GM18909 (cell line): ENCODE measurements around the gene APC2.

Experiments used
- ATAC-seq: cut with Tn5 transposase; IDR thresholded peaks from one replicate; pipeline ENCODE4 v1.9.1; 2021; ENCODE audit warnings: mild to moderate bottlenecking; ENCODE audit not compliant: unreplicated experiment, poor library complexity

The APC2 gene

DNA sequence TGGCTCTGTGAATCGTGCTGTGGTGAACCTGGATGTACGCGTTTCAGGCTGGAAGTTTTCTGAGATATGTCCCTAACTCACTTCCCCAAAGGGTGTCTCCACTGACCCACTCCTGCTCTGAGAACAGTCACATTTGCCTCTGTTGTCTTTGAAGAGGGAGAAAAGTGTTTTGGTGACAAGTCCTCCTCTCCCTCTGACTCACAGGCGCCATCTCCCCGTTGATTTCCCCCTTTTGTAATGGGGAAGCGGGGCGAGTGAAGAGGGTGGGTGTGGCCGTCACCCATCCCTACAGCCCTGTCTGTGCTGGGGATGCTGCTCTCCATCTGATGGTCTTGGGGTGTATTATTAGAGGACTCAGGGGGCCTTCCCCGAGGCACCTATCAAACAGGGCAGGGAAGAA lies 9.6 kb downstream of the APC2 start:
- no peak for ATAC-seq

DNA sequence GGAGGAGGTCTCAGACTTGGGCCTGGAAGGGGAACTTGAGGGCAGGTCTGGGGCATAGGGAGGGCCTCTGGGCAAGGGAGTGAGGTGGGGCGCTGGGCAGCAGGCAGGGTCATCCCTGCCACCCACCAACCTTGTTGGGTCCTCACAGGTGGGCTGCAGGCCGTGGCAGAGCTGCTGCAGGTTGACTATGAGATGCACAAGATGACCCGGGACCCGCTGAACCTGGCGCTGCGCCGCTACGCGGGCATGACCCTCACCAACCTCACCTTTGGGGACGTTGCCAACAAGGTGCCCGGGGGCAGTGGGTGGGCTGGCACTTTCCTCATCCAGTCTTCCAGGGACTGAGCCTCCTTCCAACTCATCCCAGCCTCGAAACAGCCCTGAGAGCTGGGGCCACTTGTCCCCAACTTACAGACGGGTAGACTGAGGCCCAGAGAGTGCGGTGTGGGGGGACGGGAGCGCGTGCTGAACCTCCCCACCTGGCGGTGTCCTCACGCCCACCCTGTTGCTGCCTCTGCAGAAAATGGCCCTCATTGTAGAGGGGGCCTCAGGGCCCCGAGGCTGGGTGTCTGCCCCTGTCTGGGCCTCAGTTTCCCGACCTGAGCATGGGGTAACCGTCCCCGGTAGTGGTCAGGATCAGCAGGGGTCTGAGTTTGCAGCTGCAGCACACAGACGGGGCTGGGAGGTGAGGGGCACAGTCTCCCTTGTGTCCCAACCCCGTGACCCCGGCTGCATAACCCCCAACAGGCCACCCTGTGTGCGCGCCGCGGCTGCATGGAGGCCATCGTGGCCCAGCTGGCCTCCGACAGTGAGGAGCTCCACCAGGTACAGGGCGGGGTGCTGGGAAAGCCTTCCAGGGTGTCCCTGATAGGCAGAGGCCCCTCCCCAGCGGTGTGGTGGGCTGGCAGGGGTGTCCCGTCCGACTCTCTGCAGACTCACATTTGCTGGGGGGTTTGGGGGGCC lies 10.4 kb downstream of the APC2 start:
- ATAC-seq = no peak

DNA sequence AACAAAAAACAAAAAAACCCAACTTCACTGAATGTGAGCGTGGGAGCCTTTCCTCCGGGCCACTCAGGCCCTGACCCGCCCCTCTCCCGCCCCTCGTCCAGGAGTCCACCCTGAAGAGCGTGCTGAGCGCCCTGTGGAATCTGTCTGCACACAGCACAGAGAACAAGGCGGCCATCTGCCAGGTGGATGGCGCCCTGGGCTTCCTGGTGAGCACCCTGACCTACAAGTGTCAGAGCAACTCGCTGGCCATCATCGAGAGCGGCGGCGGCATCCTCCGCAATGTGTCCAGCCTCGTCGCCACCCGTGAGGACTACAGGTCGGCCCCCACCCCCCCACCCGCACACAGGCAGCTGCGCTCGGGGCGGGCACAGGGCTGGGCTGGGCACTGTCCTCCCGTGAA lies 11.9 kb downstream of the APC2 start:
- no peak for ATAC-seq

DNA sequence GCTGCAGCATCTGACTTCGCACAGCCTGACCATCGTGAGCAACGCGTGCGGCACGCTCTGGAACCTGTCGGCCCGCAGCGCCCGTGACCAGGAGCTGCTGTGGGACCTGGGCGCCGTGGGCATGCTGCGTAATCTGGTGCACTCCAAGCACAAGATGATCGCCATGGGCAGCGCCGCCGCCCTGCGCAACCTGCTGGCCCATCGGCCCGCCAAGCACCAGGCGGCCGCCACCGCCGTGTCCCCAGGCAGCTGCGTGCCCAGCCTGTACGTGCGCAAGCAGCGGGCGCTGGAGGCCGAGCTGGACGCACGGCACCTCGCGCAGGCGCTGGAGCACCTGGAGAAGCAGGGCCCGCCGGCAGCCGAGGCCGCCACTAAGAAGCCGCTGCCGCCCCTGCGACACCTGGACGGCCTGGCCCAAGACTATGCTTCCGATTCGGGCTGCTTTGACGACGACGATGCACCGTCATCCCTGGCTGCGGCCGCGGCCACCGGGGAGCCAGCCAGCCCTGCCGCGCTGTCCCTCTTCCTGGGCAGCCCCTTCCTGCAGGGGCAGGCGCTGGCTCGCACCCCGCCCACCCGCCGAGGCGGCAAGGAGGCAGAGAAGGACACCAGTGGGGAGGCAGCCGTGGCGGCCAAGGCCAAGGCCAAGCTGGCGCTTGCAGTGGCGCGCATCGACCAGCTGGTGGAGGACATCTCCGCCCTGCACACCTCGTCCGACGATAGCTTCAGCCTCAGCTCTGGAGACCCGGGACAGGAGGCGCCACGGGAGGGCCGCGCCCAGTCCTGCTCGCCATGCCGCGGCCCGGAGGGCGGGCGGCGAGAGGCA lies 15.5 kb downstream of the APC2 start:
- no peak for ATAC-seq

DNA sequence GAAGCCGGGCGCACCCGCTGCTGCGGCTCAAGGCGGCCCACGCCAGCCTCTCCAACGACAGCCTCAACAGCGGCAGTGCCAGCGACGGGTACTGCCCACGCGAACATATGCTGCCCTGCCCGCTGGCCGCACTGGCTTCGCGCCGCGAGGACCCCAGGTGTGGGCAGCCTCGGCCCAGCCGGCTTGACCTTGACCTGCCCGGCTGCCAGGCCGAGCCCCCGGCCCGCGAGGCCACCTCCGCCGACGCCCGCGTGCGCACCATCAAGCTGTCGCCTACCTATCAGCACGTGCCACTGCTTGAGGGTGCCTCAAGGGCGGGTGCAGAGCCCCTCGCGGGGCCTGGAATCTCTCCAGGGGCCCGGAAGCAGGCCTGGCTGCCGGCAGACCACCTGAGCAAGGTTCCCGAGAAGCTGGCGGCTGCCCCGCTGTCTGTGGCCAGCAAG lies 16.1 kb downstream of the APC2 start:
- no peak for ATAC-seq

DNA sequence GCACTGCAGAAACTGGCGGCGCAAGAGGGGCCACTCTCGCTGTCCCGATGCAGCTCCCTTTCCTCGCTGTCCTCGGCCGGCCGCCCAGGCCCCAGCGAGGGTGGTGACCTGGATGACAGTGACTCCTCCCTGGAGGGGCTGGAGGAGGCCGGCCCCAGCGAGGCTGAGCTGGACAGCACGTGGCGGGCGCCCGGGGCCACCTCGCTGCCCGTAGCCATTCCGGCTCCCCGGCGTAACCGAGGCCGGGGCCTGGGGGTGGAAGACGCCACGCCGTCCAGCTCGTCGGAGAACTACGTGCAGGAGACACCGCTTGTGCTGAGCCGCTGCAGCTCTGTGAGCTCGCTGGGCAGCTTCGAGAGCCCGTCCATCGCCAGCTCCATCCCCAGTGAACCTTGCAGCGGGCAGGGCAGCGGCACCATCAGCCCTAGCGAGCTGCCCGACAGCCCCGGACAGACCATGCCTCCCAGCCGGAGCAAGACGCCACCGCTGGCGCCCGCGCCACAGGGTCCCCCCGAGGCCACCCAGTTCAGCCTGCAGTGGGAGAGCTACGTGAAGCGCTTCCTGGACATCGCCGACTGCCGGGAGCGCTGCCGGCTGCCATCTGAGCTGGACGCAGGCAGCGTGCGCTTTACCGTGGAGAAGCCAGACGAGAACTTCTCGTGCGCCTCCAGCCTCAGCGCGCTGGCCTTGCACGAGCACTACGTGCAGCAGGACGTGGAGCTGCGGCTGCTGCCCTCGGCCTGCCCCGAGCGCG lies 16.7 kb downstream of the APC2 start:
- no peak for ATAC-seq

DNA sequence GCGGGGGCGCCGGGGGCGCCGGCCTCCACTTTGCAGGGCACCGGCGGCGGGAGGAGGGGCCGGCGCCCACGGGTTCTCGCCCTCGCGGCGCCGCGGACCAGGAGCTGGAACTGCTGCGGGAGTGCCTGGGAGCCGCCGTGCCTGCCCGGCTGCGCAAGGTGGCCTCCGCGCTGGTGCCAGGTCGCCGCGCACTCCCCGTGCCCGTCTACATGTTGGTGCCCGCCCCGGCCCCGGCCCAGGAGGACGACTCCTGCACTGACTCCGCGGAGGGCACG lies 17.2 kb downstream of the APC2 start:
- no peak for ATAC-seq

DNA sequence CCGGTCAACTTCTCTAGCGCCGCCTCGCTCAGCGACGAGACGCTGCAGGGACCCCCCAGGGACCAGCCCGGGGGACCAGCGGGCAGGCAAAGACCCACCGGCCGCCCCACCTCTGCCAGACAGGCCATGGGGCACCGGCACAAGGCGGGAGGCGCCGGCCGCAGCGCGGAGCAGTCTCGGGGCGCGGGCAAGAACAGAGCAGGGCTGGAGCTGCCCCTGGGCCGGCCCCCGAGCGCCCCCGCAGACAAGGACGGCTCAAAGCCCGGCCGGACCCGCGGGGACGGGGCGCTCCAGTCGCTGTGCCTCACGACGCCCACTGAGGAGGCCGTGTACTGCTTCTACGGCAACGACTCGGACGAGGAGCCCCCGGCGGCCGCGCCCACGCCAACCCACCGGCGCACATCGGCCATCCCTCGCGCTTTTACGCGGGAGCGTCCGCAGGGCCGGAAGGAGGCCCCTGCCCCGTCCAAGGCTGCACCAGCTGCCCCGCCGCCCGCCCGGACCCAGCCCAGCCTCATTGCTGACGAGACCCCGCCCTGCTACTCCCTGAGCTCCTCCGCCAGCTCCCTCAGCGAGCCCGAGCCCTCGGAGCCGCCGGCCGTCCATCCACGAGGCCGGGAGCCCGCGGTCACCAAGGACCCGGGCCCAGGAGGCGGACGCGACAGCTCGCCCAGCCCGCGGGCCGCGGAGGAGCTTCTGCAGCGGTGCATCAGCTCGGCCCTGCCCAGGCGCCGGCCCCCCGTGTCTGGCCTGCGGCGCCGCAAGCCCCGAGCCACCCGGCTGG lies 17.8 kb downstream of the APC2 start:
- ATAC-seq = no peak

DNA sequence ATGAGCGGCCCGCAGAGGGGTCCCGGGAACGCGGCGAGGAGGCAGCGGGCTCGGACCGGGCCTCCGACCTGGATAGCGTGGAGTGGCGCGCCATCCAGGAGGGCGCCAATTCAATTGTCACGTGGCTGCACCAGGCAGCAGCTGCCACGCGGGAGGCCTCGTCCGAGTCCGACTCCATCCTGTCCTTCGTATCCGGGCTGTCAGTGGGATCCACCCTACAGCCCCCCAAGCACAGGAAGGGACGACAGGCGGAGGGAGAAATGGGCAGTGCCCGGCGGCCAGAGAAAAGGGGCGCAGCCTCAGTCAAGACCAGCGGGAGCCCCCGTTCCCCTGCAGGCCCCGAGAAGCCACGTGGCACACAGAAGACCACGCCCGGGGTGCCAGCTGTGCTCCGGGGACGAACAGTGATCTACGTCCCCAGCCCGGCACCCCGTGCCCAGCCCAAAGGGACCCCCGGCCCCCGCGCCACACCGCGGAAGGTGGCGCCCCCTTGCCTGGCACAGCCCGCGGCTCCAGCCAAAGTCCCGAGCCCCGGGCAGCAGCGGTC lies 18.4 kb downstream of the APC2 start:
- ATAC-seq = no peak

DNA sequence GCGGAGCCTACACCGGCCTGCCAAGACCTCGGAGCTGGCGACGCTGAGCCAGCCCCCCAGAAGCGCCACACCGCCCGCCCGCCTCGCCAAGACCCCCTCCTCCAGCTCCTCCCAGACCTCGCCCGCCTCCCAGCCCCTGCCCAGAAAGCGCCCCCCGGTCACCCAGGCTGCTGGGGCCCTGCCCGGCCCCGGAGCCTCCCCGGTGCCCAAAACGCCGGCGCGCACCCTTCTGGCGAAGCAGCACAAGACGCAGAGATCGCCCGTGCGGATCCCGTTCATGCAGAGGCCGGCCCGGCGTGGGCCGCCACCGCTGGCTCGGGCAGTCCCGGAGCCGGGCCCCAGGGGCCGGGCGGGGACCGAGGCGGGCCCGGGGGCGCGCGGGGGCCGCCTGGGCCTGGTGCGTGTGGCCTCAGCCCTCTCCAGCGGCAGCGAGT lies 18.9 kb downstream of the APC2 start:
- ATAC-seq = no peak

DNA sequence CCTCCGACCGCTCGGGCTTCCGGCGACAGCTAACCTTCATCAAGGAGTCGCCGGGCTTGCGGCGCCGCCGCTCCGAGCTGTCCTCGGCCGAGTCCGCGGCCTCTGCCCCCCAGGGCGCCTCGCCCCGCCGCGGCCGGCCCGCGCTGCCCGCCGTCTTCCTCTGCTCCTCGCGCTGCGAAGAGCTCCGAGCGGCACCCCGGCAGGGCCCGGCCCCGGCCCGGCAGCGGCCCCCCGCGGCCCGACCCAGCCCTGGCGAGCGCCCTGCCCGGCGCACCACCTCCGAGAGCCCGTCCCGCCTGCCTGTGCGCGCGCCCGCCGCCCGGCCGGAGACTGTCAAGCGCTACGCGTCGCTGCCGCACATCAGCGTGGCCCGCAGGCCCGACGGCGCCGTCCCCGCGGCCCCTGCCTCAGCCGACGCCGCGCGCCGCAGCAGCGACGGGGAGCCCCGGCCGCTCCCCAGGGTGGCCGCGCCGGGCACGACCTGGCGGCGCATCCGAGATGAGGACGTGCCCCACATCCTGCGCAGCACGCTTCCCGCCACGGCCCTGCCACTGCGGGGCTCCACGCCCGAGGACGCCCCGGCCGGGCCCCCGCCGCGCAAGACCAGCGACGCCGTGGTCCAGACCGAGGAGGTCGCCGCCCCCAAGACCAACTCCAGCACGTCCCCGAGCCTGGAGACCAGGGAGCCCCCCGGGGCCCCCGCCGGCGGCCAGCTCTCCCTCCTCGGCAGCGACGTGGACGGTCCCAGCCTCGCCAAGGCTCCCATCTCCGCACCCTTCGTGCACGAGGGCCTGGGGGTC lies 19.5 kb downstream of the APC2 start:
- no peak for ATAC-seq

DNA sequence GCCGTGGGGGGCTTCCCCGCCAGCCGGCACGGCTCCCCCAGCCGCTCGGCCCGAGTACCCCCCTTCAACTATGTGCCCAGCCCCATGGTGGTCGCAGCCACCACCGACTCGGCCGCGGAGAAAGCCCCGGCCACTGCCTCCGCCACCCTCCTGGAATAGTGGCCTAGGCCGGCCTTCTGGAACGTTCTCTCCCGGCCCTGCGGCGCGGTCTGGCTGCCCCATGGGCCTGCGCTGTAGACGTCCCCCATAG lies 20.1 kb downstream of the APC2 start:
- ATAC-seq = no peak

DNA sequence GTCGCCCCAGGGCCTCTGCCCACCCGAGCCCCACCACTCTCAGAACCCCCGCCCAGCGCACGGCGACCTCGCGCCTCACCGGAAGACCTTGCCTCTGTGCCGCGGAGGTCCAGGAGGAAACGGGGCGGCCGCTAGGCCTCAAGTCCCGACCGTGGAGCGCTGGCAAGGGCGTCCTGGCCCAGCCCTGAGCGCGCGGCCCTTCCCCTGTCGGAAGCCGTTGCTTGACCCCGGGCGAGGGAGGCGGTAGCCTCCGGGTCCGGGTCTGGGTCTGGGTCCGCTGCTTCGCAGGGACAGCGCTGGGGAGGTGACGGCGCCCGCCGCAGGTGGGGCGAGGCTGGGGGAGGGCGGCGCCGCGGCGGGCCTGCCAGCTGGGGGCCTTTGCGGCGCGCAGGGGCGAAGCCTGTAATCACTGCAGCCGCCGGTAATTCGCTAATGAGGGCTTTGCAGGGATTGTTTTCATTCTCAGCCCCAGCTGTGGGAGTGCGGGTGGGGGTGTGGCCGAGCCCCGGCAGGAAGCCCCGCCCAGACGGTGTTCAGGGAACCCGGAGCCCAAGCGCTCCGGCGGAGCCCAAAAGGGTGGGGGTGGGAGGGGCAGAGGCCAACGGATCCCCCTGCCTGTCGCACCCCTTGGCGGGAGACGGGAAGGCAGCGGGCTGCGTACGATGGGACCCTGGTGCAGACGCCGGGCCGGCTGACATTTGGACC lies 20.5 kb downstream of the APC2 start:
- no peak for ATAC-seq

DNA sequence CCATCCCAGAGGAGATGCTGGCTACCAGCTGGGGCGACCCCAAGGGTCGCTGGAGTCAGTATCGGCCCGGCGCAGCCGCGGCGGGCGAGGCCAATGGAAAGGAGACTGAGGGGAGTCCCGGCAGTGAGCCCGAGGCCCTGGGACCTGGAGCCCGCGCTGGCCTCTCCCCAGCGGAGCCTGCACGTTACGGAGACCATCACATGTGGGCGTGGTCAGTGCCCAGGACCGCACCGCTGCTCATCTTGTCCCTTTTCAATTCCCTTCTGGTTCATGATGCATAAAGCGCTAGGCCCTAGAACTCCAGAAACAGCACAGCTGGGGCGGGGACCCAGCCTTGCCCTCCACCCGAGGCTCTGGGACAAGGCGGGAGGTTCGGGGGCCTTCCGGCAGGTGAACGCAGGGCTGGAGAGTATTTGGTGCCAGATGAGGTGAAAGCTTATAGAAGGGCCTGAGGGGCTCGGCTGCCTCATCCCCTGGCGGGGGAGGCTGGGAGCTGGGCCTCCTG lies 21.1 kb downstream of the APC2 start:
- no peak for ATAC-seq

DNA sequence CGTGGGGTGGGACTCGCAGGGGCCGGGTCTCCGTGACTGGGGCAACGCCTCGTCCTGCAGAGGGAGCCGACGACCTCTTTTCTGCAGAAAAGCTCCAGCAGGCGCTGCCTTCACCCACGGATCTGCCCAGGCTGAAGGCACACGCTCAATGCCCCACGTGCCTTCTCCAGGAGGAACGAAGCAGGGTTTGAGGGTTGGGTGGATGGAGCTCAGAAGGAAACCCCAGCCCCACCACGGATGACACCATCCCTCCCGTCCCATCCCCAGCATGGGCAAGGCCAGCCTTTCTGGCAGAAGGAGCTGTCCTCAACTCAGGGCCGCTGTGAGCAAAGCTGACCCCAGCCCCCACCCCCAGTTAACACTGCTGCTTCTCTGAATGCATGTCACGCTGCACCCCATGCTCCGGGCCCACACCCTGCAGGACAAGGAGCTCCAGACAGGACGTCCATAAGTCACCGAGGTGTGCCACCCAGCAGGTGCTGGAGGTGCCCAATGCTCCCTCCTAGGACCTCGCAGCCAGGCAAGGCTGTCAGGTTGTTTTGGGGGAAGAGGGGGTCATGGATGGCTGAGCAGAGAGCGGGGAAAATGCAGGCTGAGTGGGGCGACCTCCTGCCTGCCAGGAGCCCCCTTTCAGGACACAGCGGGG lies 21.7 kb downstream of the APC2 start:
- ATAC-seq = no peak

DNA sequence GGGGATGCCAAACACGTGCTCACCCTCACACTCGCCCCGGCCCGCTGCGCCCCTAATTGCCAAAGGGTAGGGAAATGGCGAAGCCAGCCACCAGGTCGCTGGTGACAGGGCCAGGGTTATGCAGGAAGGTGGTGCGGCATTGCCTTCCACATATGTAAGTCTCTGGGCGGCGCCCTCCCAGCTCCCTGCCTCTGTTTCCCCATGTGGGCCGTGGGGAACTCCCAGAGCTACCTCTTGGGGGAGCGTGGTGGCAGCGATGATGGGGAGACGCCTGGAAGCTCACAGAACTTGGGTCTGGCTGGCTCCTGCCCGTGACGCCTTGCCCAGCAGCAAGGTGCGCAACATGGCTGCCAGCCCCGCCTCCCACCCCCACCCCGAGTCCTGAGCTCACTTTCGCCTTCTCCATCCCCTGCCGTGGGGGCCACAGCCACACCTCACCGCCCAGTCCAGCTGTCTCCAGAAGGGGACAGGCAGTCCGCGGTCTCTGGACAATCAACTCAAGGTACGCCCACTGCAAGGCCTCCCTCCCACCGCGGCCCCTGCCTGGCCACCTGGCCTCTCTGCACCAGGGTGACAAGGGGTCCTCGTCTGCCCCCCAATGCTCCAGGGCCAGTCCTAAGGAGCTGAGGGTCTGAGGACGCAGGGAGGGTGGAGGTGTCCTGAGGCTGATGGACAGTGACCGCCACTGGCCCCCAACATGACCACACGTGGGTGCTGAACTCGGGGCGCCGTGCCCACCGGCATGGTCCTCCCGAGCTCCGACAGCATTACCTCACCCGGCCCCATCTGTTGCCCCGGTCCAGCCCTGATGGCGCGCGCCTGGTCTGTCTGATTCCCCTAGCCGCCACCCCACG lies 22.5 kb downstream of the APC2 start:
- no peak for ATAC-seq
